SU-DHL-6 (cell line): ENCODE data around the gene OR4K17.

Experiments used
- CTCF ChIP-seq: fragments of 200-600 bp; sonication (generic); IDR thresholded peaks from one replicate; pipeline ENCODE4 v1.5.1; 2017; ENCODE audit warnings: antibody characterized with exemption, mild to moderate bottlenecking, low read length, moderate library complexity; ENCODE audit not compliant: insufficient read depth, poor library complexity, severe bottlenecking
- EZH2phosphoT487 ChIP-seq: fragments of 200-600 bp; sonication (generic), shearing (Covaris generic); conservative IDR thresholded peaks from 2 replicates; pipeline ENCODE4 v1.6.1; 2018; ENCODE audit warnings: mild to moderate bottlenecking, antibody characterized with exemption, low read length, moderate library complexity, mixed read lengths

- TF ChIP-seq CTCF: no peak
- TF ChIP-seq EZH2phosphoT487: no peak
Observed at GRCh38 chr14:20164462-20164861, 53.9 kb downstream of the OR4K17 start.
